ENCODE results near the gene OSBPL8. TPM values are rescaled to one million over a fixed set of nuclear protein-coding genes. Genes with fewer than 3 reads are reported as not detected.

The OSBPL8 gene
- total and polyA plus RNA-seq, 9 of the 15 experiments (the other 6 are each of a cell fraction or from before 2014, with no cell fraction given): 17.4 to 82.7 (median 42.8) TPM

DNA sequence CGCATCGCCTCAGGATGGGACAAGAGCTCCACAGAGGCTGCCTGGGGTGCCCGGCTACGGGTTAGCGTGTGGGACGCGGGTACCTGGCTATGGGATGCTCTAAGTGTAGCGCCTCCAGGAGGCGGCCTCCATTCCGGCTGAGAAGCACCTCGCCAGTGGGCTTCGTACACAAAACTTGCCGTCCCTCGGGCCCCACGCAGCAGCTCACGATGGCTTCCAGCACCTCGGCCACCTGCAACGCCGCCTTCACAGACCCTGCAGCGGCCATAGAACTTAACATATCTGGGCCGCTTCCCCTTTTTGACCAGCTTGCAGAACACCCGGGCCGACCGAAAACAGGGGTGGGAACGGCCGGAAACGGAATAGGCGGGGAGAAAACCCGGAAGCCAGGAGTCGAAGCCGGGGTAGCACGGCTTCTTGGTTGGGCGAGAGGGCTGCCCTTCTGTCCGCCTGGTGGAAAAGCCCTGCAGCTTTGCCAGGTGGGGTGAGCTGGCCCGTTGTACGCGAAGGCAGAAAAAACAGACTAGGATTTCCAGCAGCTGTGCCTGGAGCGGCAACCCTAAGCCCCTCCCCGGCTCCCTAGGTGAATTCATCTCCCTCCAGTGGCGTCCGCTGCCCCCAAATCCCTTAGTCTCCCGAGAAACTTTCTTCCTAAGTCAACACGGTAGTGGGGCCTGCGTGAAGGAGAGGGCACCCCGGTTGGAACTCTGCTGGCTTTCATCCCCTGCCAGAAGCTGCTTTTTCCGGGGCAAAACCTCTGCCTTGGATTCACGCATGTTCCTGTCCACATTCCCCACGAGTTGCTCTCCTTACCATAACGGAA, 211.3 kb downstream of the OSBPL8 start, which contains the start of gene BBS10:
TSS of gene BBS10 (minus strand) at position 337 of the 823 bp plus-strand sequence. CDS start at position 280, 57 bp downstream.
- Histone ChIP-seq H3K36me3 (ENCODE audit: control insufficient read depth, insufficient read depth, low read length) (no peaks in the 10 kb centered on the region), H3K9me3 (replicated peaks; ENCODE audit: control insufficient read depth, insufficient read depth, low read depth, low read length) (no peaks in the 10 kb centered on the region), H3K4me2 (ENCODE audit: insufficient read depth, low read length) (peak within 1 kb of the TSS; percentile 94), H3K9ac (ENCODE audit: insufficient read depth in 1 of 2, low read depth in 2 of 2, low read length in 2 of 2) (peak within 1 kb of the TSS; percentile 82 to 95), H3K4me1 (replicated peaks in 1 of 2; ENCODE audit: control insufficient read depth in 2 of 2, insufficient read depth in 2 of 2, low read length in 2 of 2) (peaks cover 8 to 13% of the 10 kb centered on the region in 2 experiments; a peak in 4 of 5 replicates), H2AFZ (ENCODE audit: low read depth, low read length) (peak within 1 kb of the TSS; percentile 94), H3K27me3 (ENCODE audit: control insufficient read depth in 2 of 2, insufficient read depth in 2 of 2, low read length in 2 of 2) (no peaks in the 10 kb centered on the region), H3K27ac (ENCODE audit: extremely low read depth, low read depth, low read length) (peak within 1 kb of the TSS; percentile 78), H3K4me3 (peak within 1 kb of the TSS; percentile 55), H4K20me1 (replicated peaks; ENCODE audit: control insufficient read depth, insufficient read depth, low read length) (no peaks in the 10 kb centered on the region), H3K79me2 (ENCODE audit: control insufficient read depth, insufficient read depth, low read length) (peaks cover 16% of the 10 kb centered on the region), H3K9me1 (ENCODE audit: control insufficient read depth, insufficient read depth, low read length) (no peaks in the 10 kb centered on the region)
- intact Hi-C loops (cut with micrococcal nuclease) (loop anchor here (1.0 to 10.0 kb wide), 5 partner anchors 41 to 863 kb away; partner anchors contain the start of genes GLIPR1 and NAP1L1), in situ Hi-C loops (cut with MboI) (loop anchor here (10.0 kb wide), 3 partner anchors 193 to 1023 kb away; no protein-coding TSS in a partner anchor)
- ChIA-PET CTCF (ENCODE audit: low intra/inter-chr PET ratio) (no interaction called here), POLR2A (interaction anchor here (0.5 to 1.0 kb wide), 6 partner anchors 12 to 546 kb away, joined by 3 to 6 read pairs (median 4); no protein-coding TSS in a partner anchor)
- under 1% methylated on average over 48 of the region's 49 CpGs for WGBS (ENCODE audit: insufficient coverage, low coverage, missing lambda C conversion rate)
- DNase-seq (ENCODE audit: extremely low read depth in 1 of 4, low spot score in 3 of 4) (peak; percentile 66 to 92 (median 78)), FAIRE-seq (peak; percentile 79), ATAC-seq (peak; percentile 98)
- BruUV-seq (replicated peaks): TSS peak; percentile 97
- TF ChIP-seq ZNF24 (IDR thresholded peaks at IDR 0.05) (no peak), ERF (CRISPR knock-in tag; IDR thresholded peaks at IDR 0.05) (peak; percentile 16; the same call in 1 of the 2 replicates), RBM34 (IDR thresholded peaks at IDR 0.05; ENCODE audit: borderline replicate concordance, insufficient read depth, low read length) (no peak), ZNF224 (CRISPR knock-in tag; IDR thresholded peaks at IDR 0.05) (no peak), GTF2A2 (tag; IDR thresholded peaks at IDR 0.05) (no peak), CBX5 (IDR thresholded peaks at IDR 0.05; ENCODE audit: borderline replicate concordance, low read depth) (0 out of 2 replicates have a peak, but pooled peaks have one; percentile 42), SMAD3 (CRISPR knock-in tag; conservative IDR thresholded peaks at IDR 0.05) (no peak), ARID1B (IDR thresholded peaks at IDR 0.05) (peak; percentile 32; the same call in 1 of the 2 replicates), TOE1 (IDR thresholded peaks at IDR 0.05; ENCODE audit: borderline replicate concordance) (peak; percentile 71; the same call in 1 of the 2 replicates), TOE1 (CRISPR knock-in tag; IDR thresholded peaks at IDR 0.05; ENCODE audit: borderline replicate concordance, low read depth) (no peak), TAF1 (IDR thresholded peaks at IDR 0.05; ENCODE audit: control insufficient read depth, extremely low read depth, insufficient read depth, low read length, severe bottlenecking) (peak; percentile 89), RBBP5 (IDR thresholded peaks at IDR 0.05; ENCODE audit: borderline replicate concordance, insufficient read depth, low read length, poor library complexity, severe bottlenecking) (peak; percentile 86), HNRNPUL1 (IDR thresholded peaks at IDR 0.05; ENCODE audit: low read length) (no peak), CBX8 (IDR thresholded peaks at IDR 0.05; ENCODE audit: borderline replicate concordance, extremely low read depth, low read depth, low read length, poor library complexity, severe bottlenecking) (no peak), XRCC4 (IDR thresholded peaks at IDR 0.05; ENCODE audit: extremely low read depth, insufficient read depth, insufficient read length) (no peak), YBX1 (IDR thresholded peaks at IDR 0.05) (no peak)
- TF ChIP-seq, protein P1, sequence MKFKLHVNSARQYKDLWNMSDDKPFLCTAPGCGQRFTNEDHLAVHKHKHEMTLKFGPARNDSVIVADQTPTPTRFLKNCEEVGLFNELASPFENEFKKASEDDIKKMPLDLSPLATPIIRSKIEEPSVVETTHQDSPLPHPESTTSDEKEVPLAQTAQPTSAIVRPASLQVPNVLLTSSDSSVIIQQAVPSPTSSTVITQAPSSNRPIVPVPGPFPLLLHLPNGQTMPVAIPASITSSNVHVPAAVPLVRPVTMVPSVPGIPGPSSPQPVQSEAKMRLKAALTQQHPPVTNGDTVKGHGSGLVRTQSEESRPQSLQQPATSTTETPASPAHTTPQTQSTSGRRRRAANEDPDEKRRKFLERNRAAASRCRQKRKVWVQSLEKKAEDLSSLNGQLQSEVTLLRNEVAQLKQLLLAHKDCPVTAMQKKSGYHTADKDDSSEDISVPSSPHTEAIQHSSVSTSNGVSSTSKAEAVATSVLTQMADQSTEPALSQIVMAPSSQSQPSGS (CRISPR knock-in tag; IDR thresholded peaks at IDR 0.05): no peak
- TF ChIP-seq, protein P2, sequence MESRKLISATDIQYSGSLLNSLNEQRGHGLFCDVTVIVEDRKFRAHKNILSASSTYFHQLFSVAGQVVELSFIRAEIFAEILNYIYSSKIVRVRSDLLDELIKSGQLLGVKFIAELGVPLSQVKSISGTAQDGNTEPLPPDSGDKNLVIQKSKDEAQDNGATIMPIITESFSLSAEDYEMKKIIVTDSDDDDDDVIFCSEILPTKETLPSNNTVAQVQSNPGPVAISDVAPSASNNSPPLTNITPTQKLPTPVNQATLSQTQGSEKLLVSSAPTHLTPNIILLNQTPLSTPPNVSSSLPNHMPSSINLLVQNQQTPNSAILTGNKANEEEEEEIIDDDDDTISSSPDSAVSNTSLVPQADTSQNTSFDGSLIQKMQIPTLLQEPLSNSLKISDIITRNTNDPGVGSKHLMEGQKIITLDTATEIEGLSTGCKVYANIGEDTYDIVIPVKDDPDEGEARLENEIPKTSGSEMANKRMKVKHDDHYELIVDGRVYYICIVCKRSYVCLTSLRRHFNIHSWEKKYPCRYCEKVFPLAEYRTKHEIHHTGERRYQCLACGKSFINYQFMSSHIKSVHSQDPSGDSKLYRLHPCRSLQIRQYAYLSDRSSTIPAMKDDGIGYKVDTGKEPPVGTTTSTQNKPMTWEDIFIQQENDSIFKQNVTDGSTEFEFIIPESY (CRISPR knock-in tag; IDR thresholded peaks at IDR 0.05): 0 out of 2 replicates have a peak, but pooled peaks have one; percentile 33
